Measurements from ENCODE around the gene ACD.

ACD gene

GRCh38 chr16:67654403-67654911, 5.6 kb downstream of the ACD start:
- Histone ChIP-seq H3K4me3 (ENCODE audit: low read depth, low read length, poor library complexity, severe bottlenecking) (no peak overlapping the region), H3K9me3 (ENCODE audit: low read length) (no peaks in the 10 kb centered on the region), H3K27me3 (ENCODE audit: insufficient read depth, low read length) (no peaks in the 10 kb centered on the region), H3K9ac (ENCODE audit: low read length) (no peak overlapping the region), H3K27ac (ENCODE audit: low read depth, low read length, poor library complexity, severe bottlenecking) (no peak overlapping the region), H2AFZ (ENCODE audit: low read length) (no peak overlapping the region), H3F3A (ENCODE audit: insufficient read depth, low read length) (no peaks in the 10 kb centered on the region), H3K36me3 (ENCODE audit: insufficient read depth, low read length) (peaks cover 79% of the 10 kb centered on the region), H3K4me2 (ENCODE audit: low read length) (no peak overlapping the region), H3K9me2 (ENCODE audit: low read depth, low read length) (no peaks in the 10 kb centered on the region), H3K4me1 (ENCODE audit: insufficient read depth, low read length, severe bottlenecking) (peaks cover 12% of the 10 kb centered on the region), H4K20me1 (ENCODE audit: insufficient read depth, low read length) (no peaks in the 10 kb centered on the region), H3K79me2 (ENCODE audit: insufficient read depth, low read length) (no peaks in the 10 kb centered on the region)
- TF ChIP-seq, protein P1, sequence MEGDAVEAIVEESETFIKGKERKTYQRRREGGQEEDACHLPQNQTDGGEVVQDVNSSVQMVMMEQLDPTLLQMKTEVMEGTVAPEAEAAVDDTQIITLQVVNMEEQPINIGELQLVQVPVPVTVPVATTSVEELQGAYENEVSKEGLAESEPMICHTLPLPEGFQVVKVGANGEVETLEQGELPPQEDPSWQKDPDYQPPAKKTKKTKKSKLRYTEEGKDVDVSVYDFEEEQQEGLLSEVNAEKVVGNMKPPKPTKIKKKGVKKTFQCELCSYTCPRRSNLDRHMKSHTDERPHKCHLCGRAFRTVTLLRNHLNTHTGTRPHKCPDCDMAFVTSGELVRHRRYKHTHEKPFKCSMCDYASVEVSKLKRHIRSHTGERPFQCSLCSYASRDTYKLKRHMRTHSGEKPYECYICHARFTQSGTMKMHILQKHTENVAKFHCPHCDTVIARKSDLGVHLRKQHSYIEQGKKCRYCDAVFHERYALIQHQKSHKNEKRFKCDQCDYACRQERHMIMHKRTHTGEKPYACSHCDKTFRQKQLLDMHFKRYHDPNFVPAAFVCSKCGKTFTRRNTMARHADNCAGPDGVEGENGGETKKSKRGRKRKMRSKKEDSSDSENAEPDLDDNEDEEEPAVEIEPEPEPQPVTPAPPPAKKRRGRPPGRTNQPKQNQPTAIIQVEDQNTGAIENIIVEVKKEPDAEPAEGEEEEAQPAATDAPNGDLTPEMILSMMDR (IDR thresholded peaks at IDR 0.05; ENCODE audit: low read length) = no peak
- no peak for TF ChIP-seq EZH2 (IDR thresholded peaks at IDR 0.05; ENCODE audit: borderline replicate concordance, low read length)

DNA sequence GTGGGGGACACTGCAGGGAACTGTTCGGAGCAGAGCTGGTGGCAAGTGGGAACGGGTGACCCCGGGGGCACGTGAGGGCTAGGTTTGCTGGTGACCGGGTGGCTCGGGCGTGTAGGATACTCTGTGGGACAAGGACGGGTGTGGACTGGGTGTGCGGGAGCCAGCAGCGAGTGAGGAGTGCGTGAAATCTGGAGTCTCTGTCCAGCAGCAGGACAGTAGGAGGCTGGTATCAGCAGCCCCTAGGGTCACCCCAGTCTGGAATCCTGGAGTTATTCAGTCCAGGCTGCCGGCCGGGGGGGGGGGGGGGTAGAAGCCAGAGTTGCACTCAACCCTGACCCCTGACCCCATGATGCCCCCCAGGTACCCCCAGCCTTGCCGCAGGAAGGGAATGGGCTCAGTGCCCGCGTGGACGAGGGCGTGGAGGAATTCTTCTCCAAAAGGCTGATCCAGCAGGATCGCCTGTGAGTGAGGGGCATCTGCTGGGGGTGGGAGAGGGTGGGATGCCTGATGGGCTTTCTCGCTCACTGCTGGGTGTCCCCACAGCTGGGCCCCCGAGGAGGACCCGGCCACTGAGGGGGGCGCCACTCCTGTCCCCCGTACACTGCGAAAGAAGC, 6.2 kb downstream of the ACD start:
- Histone ChIP-seq H3K36me3 (ENCODE audit: insufficient read depth, low read length) (peaks cover 85% of the 10 kb centered on the region), H3K4me1 (ENCODE audit: insufficient read depth, low read length, severe bottlenecking) (peaks cover 6% of the 10 kb centered on the region), H2AFZ (ENCODE audit: low read length) (no peak overlapping the region), H3K9me3 (ENCODE audit: low read length) (no peaks in the 10 kb centered on the region), H3K9me2 (ENCODE audit: low read depth, low read length) (no peaks in the 10 kb centered on the region), H3K4me2 (ENCODE audit: low read length) (no peak overlapping the region), H3K27ac (ENCODE audit: low read depth, low read length, poor library complexity, severe bottlenecking) (no peak overlapping the region), H3K4me3 (ENCODE audit: low read depth, low read length, poor library complexity, severe bottlenecking) (no peak overlapping the region), H4K20me1 (ENCODE audit: insufficient read depth, low read length) (no peaks in the 10 kb centered on the region), H3F3A (ENCODE audit: insufficient read depth, low read length) (no peaks in the 10 kb centered on the region), H3K27me3 (ENCODE audit: insufficient read depth, low read length) (no peaks in the 10 kb centered on the region), H3K79me2 (ENCODE audit: insufficient read depth, low read length) (no peaks in the 10 kb centered on the region), H3K9ac (ENCODE audit: low read length) (no peak overlapping the region)
- TF ChIP-seq EZH2 (IDR thresholded peaks at IDR 0.05; ENCODE audit: borderline replicate concordance, low read length) = no peak
- TF ChIP-seq, protein P1 (IDR thresholded peaks at IDR 0.05; ENCODE audit: low read length) = no peak

DNA sequence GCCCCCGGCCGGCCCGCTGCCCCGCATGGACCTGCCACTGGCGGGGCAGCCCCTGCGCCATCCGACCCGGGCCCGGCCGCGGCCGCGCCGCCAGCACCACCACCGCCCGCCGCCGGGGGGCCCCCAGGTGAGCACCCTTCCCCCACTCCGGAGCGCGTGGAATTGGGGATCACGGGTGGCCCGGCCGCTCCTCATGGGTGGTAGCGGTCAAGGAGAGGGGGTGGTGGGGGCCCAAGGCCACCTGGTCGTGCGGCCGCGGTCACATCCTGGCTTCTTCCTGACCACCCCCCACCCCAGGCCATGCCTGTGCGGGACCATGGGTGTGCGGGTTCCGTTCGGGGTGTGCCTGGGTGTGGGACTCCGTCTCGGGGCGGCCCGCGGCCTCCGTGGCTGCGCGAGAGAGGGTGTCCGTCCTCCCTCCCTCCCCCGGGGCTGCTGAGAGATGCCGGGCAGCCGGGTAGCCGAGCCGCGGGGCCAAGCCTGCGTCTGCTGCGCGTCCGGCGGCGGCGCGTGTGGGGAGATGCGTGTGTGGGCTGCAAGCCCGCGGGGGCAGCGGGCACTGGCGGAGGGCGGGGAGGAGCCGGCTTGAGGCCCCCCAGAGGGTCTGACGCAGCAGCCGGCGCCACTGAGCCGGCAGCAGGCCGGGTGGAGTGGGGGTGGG, 6.8 kb downstream of the ACD start:
- H3K27me3 ChIP-seq (ENCODE audit: insufficient read depth, low read length) = no peaks in the 10 kb centered on the region
- no peaks in the 10 kb centered on the region for H3K79me2 ChIP-seq (ENCODE audit: insufficient read depth, low read length)
- H3K36me3 ChIP-seq (ENCODE audit: insufficient read depth, low read length) = peaks cover 86% of the 10 kb centered on the region
- H3K27ac ChIP-seq (ENCODE audit: low read depth, low read length, poor library complexity, severe bottlenecking) = no peak overlapping the region
- no peak overlapping the region for H3K9ac ChIP-seq (ENCODE audit: low read length)
- H3K9me2 ChIP-seq (ENCODE audit: low read depth, low read length) = no peaks in the 10 kb centered on the region
- no peaks in the 10 kb centered on the region for H4K20me1 ChIP-seq (ENCODE audit: insufficient read depth, low read length)
- TF ChIP-seq, protein P1 (IDR thresholded peaks at IDR 0.05; ENCODE audit: low read length) = no peak
- no peak for TF ChIP-seq EZH2 (IDR thresholded peaks at IDR 0.05; ENCODE audit: borderline replicate concordance, low read length)
- no peaks in the 10 kb centered on the region for H3F3A ChIP-seq (ENCODE audit: insufficient read depth, low read length)
- no peak overlapping the region for H2AFZ ChIP-seq (ENCODE audit: low read length)
- H3K4me2 ChIP-seq (ENCODE audit: low read length) = no peak overlapping the region
- no peak overlapping the region for H3K4me3 ChIP-seq (ENCODE audit: low read depth, low read length, poor library complexity, severe bottlenecking)
- no peaks in the 10 kb centered on the region for H3K9me3 ChIP-seq (ENCODE audit: low read length)
- H3K4me1 ChIP-seq (ENCODE audit: insufficient read depth, low read length, severe bottlenecking) = peaks cover under 1% of the 10 kb centered on the region
